GM19324 (cell line): ENCODE results near the gene CD52.
"Not testable (repeated sequence)": the region's sequence is repeated elsewhere in the genome, so short reads cannot be mapped to it uniquely, and the experiment has no call there.

Experiments
- ATAC-seq: cut with Tn5 transposase; IDR thresholded peaks from one replicate; pipeline ENCODE4 v1.9.1; 2021; ENCODE audit warnings: mild to moderate bottlenecking, moderate library complexity; ENCODE audit not compliant: unreplicated experiment, low FRiP score

The CD52 gene

DNA sequence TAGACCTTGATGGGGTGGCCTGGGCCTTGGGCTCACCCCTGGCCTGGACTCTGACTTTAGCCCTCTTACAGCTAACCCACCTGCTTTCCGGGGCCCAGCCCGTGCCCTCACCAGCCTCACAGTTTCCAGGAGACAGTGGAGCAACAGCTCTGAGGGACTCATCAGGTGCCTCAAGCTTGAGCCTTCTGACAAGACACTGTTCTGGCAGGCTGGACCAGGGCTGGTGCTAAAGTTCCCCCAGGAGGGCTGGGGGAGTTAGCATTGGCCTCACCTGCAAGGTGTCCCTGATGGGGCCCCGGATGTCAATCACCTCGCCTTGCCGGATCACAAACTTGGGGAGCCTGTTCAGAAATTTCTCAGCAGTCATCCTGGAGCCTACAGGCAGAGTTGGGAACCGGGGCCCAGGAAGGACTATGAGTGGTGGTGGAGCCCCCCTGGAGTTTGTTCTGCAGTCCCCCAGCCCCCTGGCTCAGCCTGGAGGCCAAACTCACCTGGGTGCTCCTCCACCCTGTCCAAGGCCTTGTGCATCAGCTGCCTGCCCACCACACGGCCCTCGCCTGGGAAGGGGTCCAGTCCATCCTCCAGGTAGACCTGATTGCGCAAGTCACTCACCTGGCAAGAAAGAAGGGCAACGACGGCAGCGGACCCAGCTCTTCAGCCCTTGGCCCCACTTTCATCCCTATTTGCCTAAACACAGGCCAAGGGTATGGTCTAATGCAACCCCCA lies 33.7 kb upstream of the CD52 start:
- no peak for ATAC-seq

DNA sequence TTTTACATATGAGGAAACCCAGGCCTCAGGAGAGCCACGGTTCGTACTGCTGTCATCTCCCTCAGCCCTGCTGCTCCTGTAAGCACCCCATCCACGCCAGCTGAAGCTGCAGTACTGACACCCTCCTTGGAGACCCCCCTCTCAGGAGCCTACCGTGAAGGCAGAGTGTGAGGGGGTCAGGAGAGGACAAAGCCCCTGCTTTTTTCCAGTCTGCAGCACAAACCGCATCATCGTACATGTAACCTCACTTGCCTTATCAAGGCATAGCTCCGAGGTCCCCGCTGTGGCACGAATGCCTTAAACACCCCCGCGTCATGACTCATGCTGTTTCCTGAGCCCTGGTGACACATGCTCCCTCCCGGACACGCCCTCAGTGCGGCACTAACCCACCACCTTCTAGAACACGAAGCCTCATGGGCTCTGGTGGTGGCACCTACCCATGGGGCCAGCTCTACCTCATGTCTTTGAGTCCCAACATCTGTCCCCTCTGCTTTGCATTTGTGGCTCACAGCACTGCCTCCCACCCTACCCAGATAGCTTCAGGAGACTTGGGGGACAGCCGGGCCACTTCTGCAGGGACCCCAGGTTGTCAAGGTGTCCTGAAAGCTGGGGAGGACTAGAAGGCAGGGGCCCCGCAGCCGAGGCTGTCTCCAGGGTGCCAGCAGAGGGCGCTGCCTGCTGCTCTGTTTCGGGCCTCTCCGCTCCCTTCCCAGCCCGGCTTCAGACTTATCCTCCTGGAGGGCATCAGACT lies 33.0 kb upstream of the CD52 start:
- no peak for ATAC-seq

DNA sequence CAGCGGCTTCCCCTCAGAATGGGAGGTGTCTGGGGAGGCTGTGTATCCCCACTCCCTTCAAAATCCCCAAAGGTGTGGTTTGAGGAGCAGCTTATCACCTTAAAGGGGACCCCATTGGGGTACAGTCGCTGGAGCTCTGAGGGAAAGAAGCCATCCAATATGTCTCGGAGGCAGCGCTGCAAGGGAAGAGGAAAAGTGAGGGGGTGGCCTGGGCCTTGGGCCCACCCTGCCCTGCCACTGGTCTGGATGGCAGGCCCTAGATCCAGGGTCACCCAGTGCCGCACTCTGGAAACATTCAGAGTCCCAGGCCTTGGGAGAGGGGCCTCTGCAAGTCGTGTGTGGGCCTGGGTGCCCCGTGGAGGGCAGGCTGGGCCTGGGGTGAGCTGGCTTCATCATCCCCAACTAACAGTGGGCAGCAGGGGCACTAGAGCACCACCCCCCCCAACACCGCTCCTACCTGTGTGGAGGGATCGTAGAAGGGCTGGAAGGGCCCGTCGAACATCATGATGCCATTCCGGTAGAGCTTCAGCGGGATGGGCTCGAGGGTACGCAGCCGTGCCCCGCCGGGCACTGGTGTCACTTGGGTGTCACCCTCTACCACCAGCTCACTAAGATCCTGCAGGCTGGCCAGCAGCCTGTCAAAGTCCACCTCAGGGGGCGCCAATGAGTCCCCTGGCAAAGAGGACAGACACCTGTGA lies 32.2 kb upstream of the CD52 start:
- no peak for ATAC-seq

DNA sequence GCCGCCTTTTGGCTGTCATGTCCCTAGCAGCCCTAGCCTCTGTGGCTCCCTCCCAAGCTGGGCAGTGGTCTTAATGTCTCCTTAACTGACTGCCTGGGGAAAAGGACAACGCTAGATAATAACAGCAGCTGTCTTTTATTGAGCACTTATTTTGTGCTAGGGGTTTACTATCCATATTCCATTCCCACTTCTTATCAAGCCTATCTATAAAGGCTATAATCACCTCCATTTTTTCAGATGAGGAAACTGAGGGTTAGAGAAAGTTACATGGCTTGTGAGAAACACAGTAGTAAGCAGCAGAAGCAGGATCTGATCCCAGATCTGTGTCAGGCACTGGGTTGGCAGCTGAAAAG lies 31.7 kb upstream of the CD52 start:
- ATAC-seq = no peak

DNA sequence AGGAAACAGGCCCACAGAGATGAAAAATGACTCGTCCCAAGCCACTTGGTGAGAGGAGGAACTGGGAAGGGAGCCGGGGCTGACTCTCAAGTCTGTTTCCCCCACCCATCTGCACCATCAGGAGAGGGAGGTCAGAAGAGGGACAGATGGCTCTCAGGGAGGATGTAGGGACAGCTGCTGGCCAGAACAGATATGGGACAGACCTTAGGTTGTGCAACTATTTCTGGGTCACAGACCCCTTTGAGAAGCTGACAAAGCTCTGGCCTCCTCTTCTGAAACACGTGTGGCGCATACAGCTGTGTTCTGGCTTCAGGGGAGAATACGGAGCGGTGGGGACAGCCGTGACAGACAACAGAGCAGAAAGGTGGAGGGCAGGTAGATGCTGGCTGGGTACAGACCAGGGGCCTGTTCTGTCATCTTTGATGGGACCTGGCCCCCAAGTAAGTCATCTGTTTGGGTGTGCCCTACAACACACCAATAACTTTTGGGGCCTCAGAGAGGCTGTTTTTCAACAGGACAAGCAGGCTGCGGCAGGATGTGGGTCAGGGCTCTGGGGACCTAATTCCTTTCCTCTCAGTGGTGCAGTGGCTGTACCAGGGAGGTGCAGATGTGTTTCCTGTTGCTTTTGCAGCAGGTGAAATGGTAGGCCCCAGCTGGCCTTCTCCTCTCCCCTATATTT lies 30.6 kb upstream of the CD52 start:
- no peak for ATAC-seq

DNA sequence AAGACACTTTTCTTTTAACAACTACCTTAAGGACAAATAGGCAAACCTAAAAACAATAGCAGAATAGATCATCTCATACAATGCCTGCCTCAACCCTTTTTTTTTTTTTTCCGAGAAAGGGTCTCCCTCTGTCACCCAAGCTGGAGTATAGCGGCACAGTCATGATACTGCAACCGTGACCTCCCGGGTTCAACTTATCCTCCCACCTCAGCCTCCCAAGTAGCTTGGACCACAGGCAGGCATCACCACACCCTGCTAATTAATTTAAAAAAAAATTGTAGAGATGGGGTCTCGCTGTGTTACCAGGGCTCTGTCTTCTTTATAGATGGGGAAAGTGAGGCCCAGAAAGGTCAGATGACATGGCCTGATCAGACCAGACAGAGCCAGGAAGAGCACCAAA lies 29.9 kb upstream of the CD52 start:
- no peak for ATAC-seq

DNA sequence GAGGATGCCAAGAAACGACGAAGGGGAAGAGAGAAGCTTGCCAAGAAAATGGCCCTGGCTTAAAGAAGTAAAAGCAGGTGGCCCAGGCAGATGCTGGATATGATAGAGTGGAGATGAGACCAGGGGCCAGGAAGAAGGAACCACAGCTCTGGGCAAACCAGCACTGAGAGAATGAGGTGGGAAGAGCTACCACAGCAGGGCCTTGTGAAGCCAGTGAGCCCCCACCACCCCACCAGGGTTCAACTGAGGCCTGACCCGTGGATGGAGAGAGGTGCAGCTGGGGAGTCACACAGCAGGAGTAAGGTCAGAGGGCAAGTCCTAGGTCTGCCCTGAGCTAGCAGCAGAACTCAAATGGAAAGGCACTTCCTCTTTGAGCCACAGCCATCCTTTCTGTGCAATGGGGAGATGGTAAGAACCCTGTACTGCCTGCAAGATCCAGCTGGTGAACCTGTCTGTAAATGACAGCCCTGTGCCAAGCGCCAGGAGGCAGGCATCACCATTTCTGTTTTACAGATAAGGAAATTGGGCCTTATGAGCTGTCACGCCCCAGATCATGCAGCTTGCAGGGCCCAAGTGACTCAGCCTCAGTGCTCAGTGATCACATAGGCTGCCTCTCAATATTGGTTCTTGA lies 29.3 kb upstream of the CD52 start:
- ATAC-seq = no peak

DNA sequence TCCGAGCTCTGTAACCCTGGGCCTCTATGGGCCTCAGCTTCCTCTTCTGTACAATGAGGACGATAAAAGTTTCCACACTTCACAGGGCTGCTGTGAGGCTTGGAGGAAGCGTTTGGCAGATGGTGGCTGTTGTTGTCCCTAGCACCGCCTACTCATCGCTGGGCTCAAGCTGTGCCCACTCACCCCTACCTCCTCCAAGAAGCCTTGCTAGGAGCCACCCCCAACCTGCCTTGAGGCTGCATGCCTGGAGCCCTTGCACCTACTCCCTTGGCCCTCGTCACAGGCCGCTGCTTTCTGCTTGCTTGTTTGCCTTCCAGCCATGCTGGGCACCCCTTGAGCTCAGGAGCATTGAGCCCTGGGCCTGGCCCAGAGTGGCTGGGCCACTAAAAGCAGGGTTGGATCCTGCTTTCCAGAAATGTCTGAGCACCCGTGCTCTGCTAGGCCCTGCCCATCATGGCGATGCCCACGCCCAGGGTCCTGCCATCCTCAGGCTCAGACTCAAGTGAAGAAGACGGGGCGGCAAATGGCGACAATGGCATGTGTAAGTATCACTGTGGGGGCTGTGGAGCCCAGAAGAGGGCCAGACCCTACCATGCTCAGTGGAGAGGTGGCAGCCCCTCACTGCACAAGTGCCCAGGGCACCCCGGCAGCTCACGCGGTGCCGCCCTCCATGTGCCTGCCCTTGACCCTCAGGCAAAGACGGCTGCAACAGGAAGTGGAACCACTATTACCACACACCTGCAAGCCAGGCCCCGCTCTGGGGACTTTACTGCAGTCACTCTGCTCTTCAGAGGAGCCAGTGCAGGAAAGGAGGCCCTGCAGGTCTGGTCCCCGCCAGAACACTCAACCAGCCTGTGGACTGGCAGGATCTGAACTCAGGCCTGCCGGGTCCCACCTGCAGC lies 28.3 kb upstream of the CD52 start:
- ATAC-seq = peak; percentile 47

DNA sequence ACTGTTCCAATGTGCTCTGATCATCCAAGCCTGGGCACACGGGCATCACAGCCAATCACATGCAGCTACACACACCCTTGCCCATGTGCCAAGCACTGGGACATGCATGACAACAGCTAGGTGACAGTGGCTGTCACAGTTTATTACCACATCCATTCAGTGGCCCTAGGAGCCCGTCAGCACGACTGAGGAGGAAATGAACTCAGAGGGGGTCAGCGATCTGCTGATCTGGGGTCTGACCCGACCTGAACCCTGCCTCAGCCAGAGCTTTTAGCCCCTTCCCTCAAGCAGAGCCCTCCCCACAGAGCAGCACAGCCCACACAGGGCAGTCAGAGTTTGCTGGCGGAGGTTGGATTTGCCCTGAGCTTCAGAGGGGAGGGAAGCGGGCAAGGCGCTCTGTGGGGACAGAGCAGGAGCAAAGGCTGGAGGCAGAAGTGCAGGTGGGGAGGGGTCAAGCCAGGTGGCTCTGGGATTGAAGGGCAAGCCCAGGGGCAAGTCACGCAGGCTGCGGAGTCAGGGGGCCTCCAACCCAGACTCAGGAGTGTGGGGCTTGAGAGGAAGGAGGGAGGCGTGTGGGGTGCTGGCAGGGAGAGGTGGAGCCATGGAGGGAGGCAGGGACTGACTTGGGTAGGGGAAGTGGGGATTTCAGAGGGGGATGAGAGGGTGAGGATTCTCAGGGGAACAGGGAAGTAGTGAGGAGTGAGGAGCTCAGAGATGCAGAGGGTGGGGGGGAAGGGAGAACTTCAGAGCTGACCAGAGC lies 27.5 kb upstream of the CD52 start:
- ATAC-seq = no peak

DNA sequence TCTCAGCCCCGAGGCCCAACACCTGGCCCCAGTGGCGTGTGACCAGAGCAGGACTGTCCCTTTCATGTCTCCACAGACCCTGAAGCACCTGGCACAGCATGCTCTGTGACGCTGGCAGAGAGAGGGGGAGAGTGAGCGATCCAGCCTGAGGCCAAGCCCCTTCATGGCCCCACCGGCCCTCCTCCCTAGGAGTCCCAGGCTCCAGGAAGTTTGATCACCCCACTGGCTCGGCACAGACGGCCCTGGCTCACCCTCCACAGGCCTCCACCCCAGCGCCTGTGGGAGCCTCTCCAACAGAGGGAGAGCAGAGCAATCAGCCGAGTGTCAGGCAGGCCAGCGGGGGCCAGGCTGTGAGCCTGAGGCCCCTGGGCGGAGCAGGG lies 26.9 kb upstream of the CD52 start:
- no peak for ATAC-seq

DNA sequence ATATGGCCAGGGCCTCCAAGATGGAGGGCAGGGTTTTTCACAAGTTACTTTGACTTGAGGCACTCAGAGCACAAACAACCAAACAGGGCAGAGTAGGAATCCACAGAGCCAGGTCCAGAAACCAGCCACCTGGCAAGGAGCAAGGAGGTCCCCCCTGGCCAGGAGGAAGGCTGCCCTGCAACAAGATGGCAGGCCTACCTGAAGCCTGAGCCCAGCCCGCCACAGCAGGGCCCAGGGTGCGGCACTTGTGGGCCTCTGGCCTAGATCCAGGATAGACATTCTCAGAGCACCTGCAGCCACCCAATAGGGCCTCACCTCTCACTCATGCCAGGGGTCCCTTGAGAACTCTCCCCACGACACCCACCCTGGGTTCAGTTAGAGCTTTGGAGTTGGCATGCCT lies 26.3 kb upstream of the CD52 start:
- ATAC-seq = no peak

DNA sequence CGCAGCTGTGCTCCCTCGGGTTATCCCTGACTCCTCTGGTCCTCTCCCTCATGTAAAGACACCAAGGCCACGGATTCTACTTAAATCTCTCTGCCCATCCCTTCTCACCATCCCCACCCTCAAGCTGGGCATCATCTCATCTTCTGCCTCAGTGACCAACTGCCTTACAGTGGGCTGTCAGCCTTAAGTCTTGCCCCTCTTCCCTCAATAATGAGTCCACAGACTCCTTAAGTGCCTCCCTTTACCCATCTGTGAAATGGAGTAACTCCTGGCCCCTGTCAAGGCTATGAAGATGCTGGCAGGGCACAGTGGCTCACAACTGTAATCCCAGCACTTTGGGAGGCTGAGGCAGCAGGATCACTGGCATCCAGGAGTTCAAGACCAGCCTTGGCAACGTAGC lies 25.8 kb upstream of the CD52 start:
- no peak for ATAC-seq

DNA sequence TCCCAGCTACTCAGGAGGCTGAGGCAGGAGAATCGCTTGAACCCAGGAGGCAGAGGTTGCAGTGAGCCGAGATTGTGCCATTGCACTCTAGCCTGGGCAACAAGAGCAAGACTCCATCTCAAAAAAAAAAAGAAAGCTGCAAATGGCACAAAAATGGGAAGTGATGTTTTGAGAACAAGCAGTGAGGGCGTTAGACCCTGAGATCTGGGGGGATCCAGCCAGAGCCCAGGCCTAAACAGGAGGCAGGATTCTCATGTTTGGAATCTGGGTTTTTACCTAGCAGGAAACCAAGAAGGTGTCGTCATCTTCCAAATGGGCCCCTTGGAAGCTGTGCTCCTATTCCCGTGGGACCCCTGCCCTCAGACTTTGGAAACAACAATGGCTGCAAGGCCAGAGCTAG lies 25.0 kb upstream of the CD52 start:
- ATAC-seq = not testable (repeated sequence)

DNA sequence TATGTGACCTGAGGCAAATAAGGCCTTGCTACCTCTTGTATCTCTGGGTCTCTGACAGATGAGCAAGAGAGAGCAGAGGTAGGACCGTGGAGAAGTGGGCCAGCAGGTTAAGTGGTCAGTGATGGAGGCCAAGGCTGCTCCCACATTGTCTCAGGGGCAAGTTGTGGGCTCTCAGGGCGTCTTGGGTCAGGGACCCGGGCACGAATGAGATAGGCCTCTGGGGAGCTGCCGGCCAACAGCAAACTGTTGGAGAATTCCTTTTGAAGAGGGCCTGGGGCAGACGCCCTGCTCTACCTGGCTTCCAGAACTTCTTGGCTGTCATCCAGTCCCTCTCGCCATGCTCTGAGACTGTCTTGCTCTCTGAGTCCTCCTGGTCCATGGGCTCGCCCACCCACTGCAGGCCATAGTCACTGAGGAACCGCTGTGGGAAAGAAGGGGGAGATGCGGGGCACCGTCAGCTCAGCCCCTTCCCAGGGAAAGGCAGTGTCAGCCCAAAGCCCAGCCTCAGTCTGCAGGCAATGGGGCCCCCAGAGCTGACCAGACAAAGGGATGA lies 23.8 kb upstream of the CD52 start:
- no peak for ATAC-seq

DNA sequence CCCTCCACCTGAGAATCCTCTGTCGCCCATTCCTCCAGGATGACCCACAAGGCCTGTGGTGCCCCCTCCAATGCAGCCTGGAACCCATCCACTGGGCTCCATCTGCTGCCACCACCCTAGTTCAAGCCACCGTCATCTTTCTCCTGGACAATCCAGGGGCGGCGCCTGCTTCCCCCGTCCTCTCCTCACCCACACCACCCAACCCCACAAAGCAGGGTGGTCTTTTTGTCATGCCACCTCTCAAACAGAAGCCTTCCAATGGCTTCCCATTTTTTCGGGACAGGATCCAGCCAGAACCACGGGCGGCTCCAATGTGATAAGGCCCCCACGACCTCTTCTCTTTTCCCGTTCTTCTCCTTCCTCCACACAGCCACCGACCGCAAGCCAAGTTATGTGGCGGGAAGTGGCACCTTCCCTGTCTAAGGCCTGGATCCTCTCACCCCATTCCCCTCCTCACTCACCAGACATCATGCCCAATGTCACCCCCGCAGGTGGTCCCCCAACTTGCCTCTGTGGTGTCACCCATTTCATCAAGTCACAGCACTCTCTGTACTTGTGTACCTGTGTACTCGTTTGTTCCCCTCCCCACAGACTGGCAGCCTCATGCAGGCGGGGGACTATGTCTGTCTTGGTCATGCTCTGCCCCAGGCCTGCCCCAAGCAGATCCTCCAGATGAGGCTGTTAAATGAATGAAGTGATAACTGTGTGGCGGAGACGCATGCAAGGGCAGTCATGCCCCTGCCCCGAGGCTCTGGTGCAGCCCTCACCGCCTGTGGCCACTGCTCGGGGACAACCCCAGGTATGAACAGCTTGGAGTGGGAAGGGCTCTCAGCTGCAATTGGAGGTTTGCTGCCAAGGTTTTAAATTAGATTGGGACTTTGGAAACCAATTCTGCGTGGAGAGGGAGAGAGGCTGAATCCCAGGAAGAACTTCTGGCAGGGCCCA lies 22.3 kb upstream of the CD52 start:
- no peak for ATAC-seq

DNA sequence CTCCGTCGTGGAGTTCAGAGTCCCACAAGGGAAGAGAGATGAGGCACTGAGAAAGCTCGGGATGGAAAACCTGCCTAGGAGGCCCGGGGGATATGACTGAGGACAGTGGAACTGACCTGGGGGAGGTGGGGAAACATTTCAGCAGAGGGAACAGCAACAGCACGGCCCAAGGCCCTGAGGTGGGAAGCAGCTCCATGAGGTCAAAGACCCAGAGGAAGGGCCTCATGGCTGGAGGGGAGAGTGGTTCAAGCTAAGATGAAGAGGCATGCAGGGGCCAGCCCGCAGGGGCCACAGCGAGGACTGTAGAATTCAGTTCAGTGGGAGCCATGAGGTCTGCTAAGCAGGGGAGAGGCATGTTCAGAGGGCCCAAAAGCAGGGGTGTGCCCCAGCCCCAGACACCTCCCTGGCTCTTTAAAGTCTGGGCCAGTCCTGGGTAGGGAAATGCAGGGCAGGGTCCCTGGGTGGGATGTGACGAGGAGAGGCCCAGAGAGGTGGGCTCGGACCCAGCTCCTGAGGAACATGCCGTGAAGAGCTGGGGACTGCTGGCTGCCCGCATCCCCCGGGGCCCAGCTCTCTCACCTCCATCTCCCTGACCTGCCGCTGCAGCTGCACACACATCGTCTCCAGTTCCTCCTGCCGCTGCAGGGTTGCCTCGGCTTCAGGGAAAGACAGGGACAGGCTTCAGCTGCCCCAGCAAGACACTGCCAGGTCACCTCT lies 21.3 kb upstream of the CD52 start:
- no peak for ATAC-seq
